ENCODE measurements around the gene PANX2. TPM values are rescaled to one million over a fixed set of nuclear protein-coding genes. Genes with fewer than 3 reads are reported as not detected.

PANX2 gene
- total RNA-seq, 3 donors from 2014 or later, result 0.64 to 2.0 (median 1.8) TPM

GRCh38 chr22:50148166-50148500, 22.4 kb upstream of the PANX2 start:
- Histone ChIP-seq H3K27me3 (no peaks in the 10 kb centered on the region), H3K36me3 (no peaks in the 10 kb centered on the region), H3K4me1 (no peaks in the 10 kb centered on the region), H3K9me3 (no peaks in the 10 kb centered on the region), H3K4me3 (no peak overlapping the region), H3K27ac (no peak overlapping the region)
- DNase-seq (ENCODE audit: low spot score in 2 of 2), result no peak
- intact Hi-C loops (cut with DNase I; ENCODE audit: low total_unique reads), result no loop called here
- TF ChIP-seq POLR2AphosphoS5 (IDR thresholded peaks at IDR 0.05), result no peak
- TF ChIP-seq POLR2A (IDR thresholded peaks at IDR 0.05), result no peak
- TF ChIP-seq CTCF (IDR thresholded peaks at IDR 0.05), result no peak

- no peaks in the 10 kb centered on the region for H3K27me3 ChIP-seq
- DNase-seq (ENCODE audit: low spot score in 2 of 2), result no peak
- TF ChIP-seq CTCF (IDR thresholded peaks at IDR 0.05) (peak in 2 of 3 donors; percentile 55 to 65), POLR2AphosphoS5 (IDR thresholded peaks at IDR 0.05) (no peak)
- no peaks in the 10 kb centered on the region for H3K9me3 ChIP-seq
- no peak overlapping the region for H3K4me3 ChIP-seq
- no peaks in the 10 kb centered on the region for H3K4me1 ChIP-seq
- H3K36me3 ChIP-seq, result no peaks in the 10 kb centered on the region
- no peak overlapping the region for H3K27ac ChIP-seq
- intact Hi-C loops (cut with DNase I; ENCODE audit: low total_unique reads), result no loop called here
These were observed 21.4 kb upstream of the PANX2 start for GRCh38 chr22:50148991-50149721.

GRCh38 chr22:50150161-50151129, 20.1 kb upstream of the PANX2 start:
- H3K4me3 ChIP-seq, result no peak overlapping the region
- no peak overlapping the region for H3K27ac ChIP-seq
- no peaks in the 10 kb centered on the region for H3K9me3 ChIP-seq
- H3K27me3 ChIP-seq, result no peaks in the 10 kb centered on the region
- no peaks in the 10 kb centered on the region for H3K36me3 ChIP-seq
- H3K4me1 ChIP-seq, result no peaks in the 10 kb centered on the region
- DNase-seq (ENCODE audit: low spot score in 2 of 2), result no peak
- intact Hi-C loops (cut with DNase I; ENCODE audit: low total_unique reads), result loop anchor here (5.0 to 10.0 kb wide), 2 partner anchors 54 to 267 kb away; partner anchors contain the start of gene SELENOO
- no peak for TF ChIP-seq POLR2A (IDR thresholded peaks at IDR 0.05)
- TF ChIP-seq CTCF (IDR thresholded peaks at IDR 0.05), result no peak
- TF ChIP-seq POLR2AphosphoS5 (IDR thresholded peaks at IDR 0.05), result no peak

GRCh38 chr22:50151571-50152537, 18.7 kb upstream of the PANX2 start:
- Histone ChIP-seq H3K27ac (no peak overlapping the region), H3K9me3 (no peaks in the 10 kb centered on the region), H3K27me3 (no peaks in the 10 kb centered on the region), H3K36me3 (no peaks in the 10 kb centered on the region), H3K4me1 (no peaks in the 10 kb centered on the region), H3K4me3 (no peak overlapping the region)
- DNase-seq (ENCODE audit: low spot score in 2 of 2), result no peak
- intact Hi-C loops (cut with DNase I; ENCODE audit: low total_unique reads), result loop anchor here (5.0 to 10.0 kb wide), 2 partner anchors 53 to 265 kb away; partner anchors contain the start of gene SELENOO
- no peak for TF ChIP-seq POLR2AphosphoS5 (IDR thresholded peaks at IDR 0.05)
- no peak for TF ChIP-seq CTCF (IDR thresholded peaks at IDR 0.05)
- no peak for TF ChIP-seq POLR2A (IDR thresholded peaks at IDR 0.05)

Data from breast epithelium (tissue), 4 donors.